Mucosa of stomach (tissue), 1 donor: ENCODE data around the gene CXCL1.

Source experiments
- H3K27me3 ChIP-seq: one replicate; pipeline ENCODE4 v1.7.0; 2013; ENCODE audit warnings: mild to moderate bottlenecking, low read length; ENCODE audit not compliant: control insufficient read depth, insufficient read depth
- H3K36me3 ChIP-seq: one replicate; pipeline ENCODE4 v1.7.0; 2013; ENCODE audit warnings: low read length; ENCODE audit not compliant: control insufficient read depth, insufficient read depth
- H3K4me1 ChIP-seq: one replicate; pipeline ENCODE4 v1.7.0; 2013; ENCODE audit warnings: mild to moderate bottlenecking, low read length; ENCODE audit not compliant: control insufficient read depth, insufficient read depth
- H3K4me3 ChIP-seq: one replicate; pipeline ENCODE4 v1.7.0; 2013; ENCODE audit warnings: low read length
- H3K9ac ChIP-seq: one replicate; pipeline ENCODE4 v1.7.0; 2013; ENCODE audit warnings: mild to moderate bottlenecking, low read length, moderate library complexity
- H3K9me3 ChIP-seq: one replicate; pipeline ENCODE4 v1.7.0; 2013; ENCODE audit warnings: mild to moderate bottlenecking, low read length, moderate library complexity; ENCODE audit not compliant: control insufficient read depth
- donor health status: Pancreatic carcinoma.

The CXCL1 gene

GRCh38 chr4:73841243-73841925, 27.8 kb upstream of the CXCL1 start:
- Histone ChIP-seq H3K9me3 (no peaks in the 10 kb centered on the region), H3K36me3 (no peaks in the 10 kb centered on the region), H3K4me1 (peaks cover 6% of the 10 kb centered on the region), H3K9ac (no peak overlapping the region), H3K27me3 (peaks cover 5% of the 10 kb centered on the region), H3K4me3 (no peak overlapping the region)

GRCh38 chr4:73842696-73843095, 26.5 kb upstream of the CXCL1 start:
- no peak overlapping the region for H3K4me3 ChIP-seq
- H3K9me3 ChIP-seq = no peaks in the 10 kb centered on the region
- H3K9ac ChIP-seq = no peak overlapping the region

GRCh38 chr4:73843369-73843768, 25.8 kb upstream of the CXCL1 start:
- no peak overlapping the region for H3K4me3 ChIP-seq
- no peaks in the 10 kb centered on the region for H3K9me3 ChIP-seq
- H3K9ac ChIP-seq = no peak overlapping the region
- peaks cover 6% of the 10 kb centered on the region for H3K4me1 ChIP-seq
- H3K36me3 ChIP-seq = no peaks in the 10 kb centered on the region
- H3K27me3 ChIP-seq = no peaks in the 10 kb centered on the region

More at GRCh38 chr4:73842696-73843095, 26.5 kb upstream of the CXCL1 start:
- Histone ChIP-seq H3K27me3 (no peaks in the 10 kb centered on the region), H3K36me3 (no peaks in the 10 kb centered on the region), H3K4me1 (peaks cover 6% of the 10 kb centered on the region)

- Histone ChIP-seq H3K27me3 (no peaks in the 10 kb centered on the region), H3K9ac (no peak overlapping the region), H3K9me3 (no peaks in the 10 kb centered on the region), H3K4me1 (peaks cover 6% of the 10 kb centered on the region), H3K4me3 (no peak overlapping the region), H3K36me3 (no peaks in the 10 kb centered on the region)
These were observed 24.8 kb upstream of the CXCL1 start for GRCh38 chr4:73844345-73844744.

GRCh38 chr4:73844806-73845205, 24.4 kb upstream of the CXCL1 start:
- H3K36me3 ChIP-seq = no peaks in the 10 kb centered on the region
- H3K9ac ChIP-seq = no peak overlapping the region
- H3K4me3 ChIP-seq = no peak overlapping the region
- H3K27me3 ChIP-seq = no peaks in the 10 kb centered on the region
- H3K4me1 ChIP-seq = peaks cover 6% of the 10 kb centered on the region
- H3K9me3 ChIP-seq = no peaks in the 10 kb centered on the region

GRCh38 chr4:73847526-73848182, 21.5 kb upstream of the CXCL1 start:
- H3K36me3 ChIP-seq = no peaks in the 10 kb centered on the region
- no peak overlapping the region for H3K9ac ChIP-seq
- H3K4me3 ChIP-seq = no peak overlapping the region
- H3K4me1 ChIP-seq = no peaks in the 10 kb centered on the region
- H3K9me3 ChIP-seq = no peaks in the 10 kb centered on the region
- peaks cover 4% of the 10 kb centered on the region for H3K27me3 ChIP-seq

- Histone ChIP-seq H3K4me1 (no peaks in the 10 kb centered on the region), H3K9ac (no peak overlapping the region), H3K36me3 (no peaks in the 10 kb centered on the region), H3K4me3 (no peak overlapping the region), H3K9me3 (no peaks in the 10 kb centered on the region), H3K27me3 (peaks cover 7% of the 10 kb centered on the region)
These were observed 20.9 kb upstream of the CXCL1 start for GRCh38 chr4:73848183-73848777.

GRCh38 chr4:73850261-73850970, 18.8 kb upstream of the CXCL1 start:
- Histone ChIP-seq H3K9ac (no peak overlapping the region), H3K9me3 (no peaks in the 10 kb centered on the region), H3K4me1 (no peaks in the 10 kb centered on the region), H3K27me3 (peaks cover 7% of the 10 kb centered on the region), H3K4me3 (no peak overlapping the region), H3K36me3 (no peaks in the 10 kb centered on the region)

GRCh38 chr4:73851293-73851692, 17.9 kb upstream of the CXCL1 start:
- no peak overlapping the region for H3K4me3 ChIP-seq
- H3K27me3 ChIP-seq = peaks cover 7% of the 10 kb centered on the region
- no peaks in the 10 kb centered on the region for H3K4me1 ChIP-seq
- no peaks in the 10 kb centered on the region for H3K36me3 ChIP-seq
- no peak overlapping the region for H3K9ac ChIP-seq
- no peaks in the 10 kb centered on the region for H3K9me3 ChIP-seq

GRCh38 chr4:73852771-73853170, 16.4 kb upstream of the CXCL1 start:
- Histone ChIP-seq H3K36me3 (no peaks in the 10 kb centered on the region), H3K27me3 (peaks cover 7% of the 10 kb centered on the region), H3K4me3 (no peak overlapping the region), H3K9me3 (no peaks in the 10 kb centered on the region), H3K4me1 (no peaks in the 10 kb centered on the region), H3K9ac (no peak overlapping the region)

- peaks cover 7% of the 10 kb centered on the region for H3K27me3 ChIP-seq
- no peak within 1 kb of the TSS for H3K9ac ChIP-seq
- no peaks in the 10 kb centered on the region for H3K4me1 ChIP-seq
- H3K4me3 ChIP-seq = no peak within 1 kb of the TSS
- H3K9me3 ChIP-seq = no peaks in the 10 kb centered on the region
- H3K36me3 ChIP-seq = no peaks in the 10 kb centered on the region
These were observed 15.9 kb upstream of the CXCL1 start, which contains the start of gene PF4V1 for GRCh38 chr4:73853246-73853704. Gene PF4V1 (plus strand): TSS chr4:73853296. CDS start chr4:73853363, 67 bp downstream.
